ENCODE results near the gene RBM14. TPM values are rescaled to one million over a fixed set of nuclear protein-coding genes. Genes with fewer than 3 reads are reported as not detected.
A peak's percentile ranks its signal among the peaks of the same experiment; 100 is the strongest.
"Not testable (repeated sequence)": the region's sequence is repeated elsewhere in the genome, so short reads cannot be mapped to it uniquely, and the experiment has no call there.

RBM14 gene
- total RNA-seq, 3 donors from 2014 or later, result 63.8 to 87.0 (median 72.6) TPM

DNA sequence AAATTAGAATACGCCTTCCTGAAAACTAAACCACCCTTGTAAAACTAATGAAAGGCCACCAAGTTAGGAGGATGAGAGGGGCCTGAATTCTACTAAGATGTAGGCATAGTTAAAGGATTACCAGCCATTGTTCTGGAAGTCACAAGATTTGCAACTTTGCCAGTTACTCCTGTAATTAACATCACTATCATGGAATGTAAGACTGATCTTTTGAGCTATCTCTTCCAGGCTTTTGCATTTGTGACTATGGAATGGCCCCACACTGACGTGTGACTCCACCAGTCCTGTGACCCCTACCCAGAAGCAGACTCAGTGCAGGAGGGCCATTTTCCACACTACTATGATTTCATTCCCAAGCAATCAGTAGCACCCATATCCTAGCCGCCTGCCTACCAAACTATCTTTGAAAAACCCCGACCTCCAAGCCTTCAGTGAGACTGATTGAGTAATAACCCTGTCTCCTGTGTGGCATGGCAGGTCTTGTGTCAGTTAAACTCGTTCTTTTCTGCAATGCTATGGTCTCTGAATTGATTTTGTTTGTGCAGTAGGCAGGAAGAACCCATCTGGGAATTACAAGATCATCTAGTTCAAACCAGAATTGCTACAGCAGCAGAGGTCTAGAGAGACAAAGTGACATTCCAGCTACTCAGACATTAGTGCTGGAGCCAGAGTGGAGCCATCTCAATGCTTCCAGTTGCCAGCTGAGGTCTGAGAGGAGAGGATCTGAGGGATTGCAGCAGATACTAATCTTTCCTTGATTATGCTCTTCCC is 46.2 kb upstream of the RBM14 start:
- Histone ChIP-seq H3K36me3 (ENCODE audit: low read depth) (no peaks in the 10 kb centered on the region), H3K9me3 (no peaks in the 10 kb centered on the region), H3K4me1 (ENCODE audit: low read depth) (peaks cover 4% of the 10 kb centered on the region), H3K4me3 (no peak overlapping the region)
- no peak for TF ChIP-seq CTCF (IDR thresholded peaks at IDR 0.05)
- intact Hi-C loops (cut with DNase I, micrococcal nuclease), result no loop called here
- ATAC-seq, result no peak
- no peak for DNase-seq

DNA sequence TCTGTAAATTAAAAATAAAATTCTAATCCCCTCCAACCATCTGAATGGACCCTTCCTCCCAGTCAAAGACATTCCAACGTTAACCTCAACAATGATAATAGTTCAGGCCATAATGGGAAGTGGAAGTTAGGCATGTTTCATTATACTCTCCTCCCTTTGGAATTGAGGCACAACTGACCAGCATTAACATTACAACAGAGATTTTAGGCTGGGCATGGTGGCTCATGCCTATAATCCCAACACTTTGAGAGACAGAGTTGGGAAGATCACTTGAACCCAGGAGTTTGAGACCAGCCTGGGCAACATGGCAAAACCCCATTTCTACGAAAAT is 45.6 kb upstream of the RBM14 start:
- H3K4me1 ChIP-seq (ENCODE audit: low read depth), result peaks cover 4% of the 10 kb centered on the region
- ATAC-seq (no peak), DNase-seq (no peak)
- no peak overlapping the region for H3K4me3 ChIP-seq
- no peaks in the 10 kb centered on the region for H3K9me3 ChIP-seq
- no peak for TF ChIP-seq CTCF (IDR thresholded peaks at IDR 0.05)
- intact Hi-C loops (cut with DNase I, micrococcal nuclease), result no loop called here
- H3K36me3 ChIP-seq (ENCODE audit: low read depth), result no peaks in the 10 kb centered on the region

GRCh38 chr11:66579017-66579606 is 37.3 kb upstream of the RBM14 start:
- Histone ChIP-seq H3K9me3 (peaks cover 11% of the 10 kb centered on the region), H3K4me1 (ENCODE audit: low read depth) (no peaks in the 10 kb centered on the region), H3K4me3 (no peak overlapping the region), H3K36me3 (ENCODE audit: low read depth) (no peaks in the 10 kb centered on the region)
- TF ChIP-seq CTCF (IDR thresholded peaks at IDR 0.05), result peak; percentile 50
- DNase-seq (peak; percentile 67 to 84 (median 83)), ATAC-seq (peak; percentile 87)
- intact Hi-C loops (cut with DNase I, micrococcal nuclease), result loop anchor here (5.0 kb wide), 2 partner anchors 98 to 103 kb away; partner anchors contain the start of gene RBM4B (in 1 of the 2)

- no peak for ATAC-seq
- DNase-seq, result no peak
- Histone ChIP-seq H3K4me3 (no peak overlapping the region), H3K4me1 (ENCODE audit: low read depth) (no peaks in the 10 kb centered on the region), H3K9me3 (peaks cover 11% of the 10 kb centered on the region), H3K36me3 (ENCODE audit: low read depth) (no peaks in the 10 kb centered on the region)
- no peak for TF ChIP-seq CTCF (IDR thresholded peaks at IDR 0.05)
- intact Hi-C loops (cut with DNase I, micrococcal nuclease), result no loop called here
These were observed 35.6 kb upstream of the RBM14 start for GRCh38 chr11:66580803-66581202.

- intact Hi-C loops (cut with DNase I, micrococcal nuclease), result no loop called here
- H3K4me3 ChIP-seq, result no peak overlapping the region
- ATAC-seq (no peak), DNase-seq (no peak)
- peaks cover 11% of the 10 kb centered on the region for H3K9me3 ChIP-seq
- no peaks in the 10 kb centered on the region for H3K4me1 ChIP-seq (ENCODE audit: low read depth)
- H3K36me3 ChIP-seq (ENCODE audit: low read depth), result no peaks in the 10 kb centered on the region
- no peak for TF ChIP-seq CTCF (IDR thresholded peaks at IDR 0.05)
These were observed 35.2 kb upstream of the RBM14 start for GRCh38 chr11:66581261-66581660.

- ATAC-seq; H3K36me3 ChIP-seq (ENCODE audit: low read depth); H3K4me1 ChIP-seq (ENCODE audit: low read depth); DNase-seq; H3K4me3 ChIP-seq; intact Hi-C loops (cut with DNase I, micrococcal nuclease): not testable (repeated sequence)
- H3K9me3 ChIP-seq, result peaks cover 11% of the 10 kb centered on the region
These were observed 33.8 kb upstream of the RBM14 start for GRCh38 chr11:66582565-66583147.

DNA sequence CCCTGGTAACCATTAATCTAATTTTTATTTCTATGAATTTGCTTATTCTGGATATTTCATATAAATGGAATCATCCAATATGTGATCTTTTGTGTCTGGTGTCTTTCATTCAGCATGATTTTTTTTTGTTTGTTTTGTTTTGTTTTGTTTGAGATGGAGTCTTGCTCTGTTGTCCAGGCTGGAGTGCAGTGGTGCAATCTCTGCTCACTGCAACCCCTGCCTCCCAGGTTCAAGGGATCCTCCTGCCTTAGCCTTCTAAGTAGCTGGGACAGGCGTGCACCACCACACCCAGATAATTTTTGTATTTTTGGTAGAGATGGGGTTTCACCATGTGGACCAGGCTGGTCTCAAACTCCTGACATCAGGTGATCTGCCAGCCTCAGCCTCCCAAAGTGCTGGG is 31.0 kb upstream of the RBM14 start:
- intact Hi-C loops (cut with DNase I, micrococcal nuclease); H3K4me3 ChIP-seq; H3K36me3 ChIP-seq (ENCODE audit: low read depth); H3K4me1 ChIP-seq (ENCODE audit: low read depth); DNase-seq; ATAC-seq: not testable (repeated sequence)
- peaks cover 11% of the 10 kb centered on the region for H3K9me3 ChIP-seq

Measured in mucosa of descending colon (tissue), 3 donors.